Measurements from ENCODE around the gene RBPJ.

- TF ChIP-seq CTCF (IDR thresholded peaks at IDR 0.05 in 8 of 11, conservative IDR thresholded peaks at IDR 0.05 in 3 of 11) (no peak), POLR2A (IDR thresholded peaks at IDR 0.05) (no peak), POLR2AphosphoS5 (IDR thresholded peaks at IDR 0.05) (no peak)
These were observed 48.8 kb downstream of the RBPJ start for GRCh38 chr4:26369581-26369980.

All from spleen (tissue), 7 donors.